ENCODE results near the gene EDA. TPM values are rescaled to one million over a fixed set of nuclear protein-coding genes. Genes with fewer than 3 reads are reported as not detected.
A peak's percentile ranks its signal among the peaks of the same experiment; 100 is the strongest.

EDA gene
- total RNA-seq, 2 experiments from 2014 or later = 0.49 to 0.92 TPM

DNA sequence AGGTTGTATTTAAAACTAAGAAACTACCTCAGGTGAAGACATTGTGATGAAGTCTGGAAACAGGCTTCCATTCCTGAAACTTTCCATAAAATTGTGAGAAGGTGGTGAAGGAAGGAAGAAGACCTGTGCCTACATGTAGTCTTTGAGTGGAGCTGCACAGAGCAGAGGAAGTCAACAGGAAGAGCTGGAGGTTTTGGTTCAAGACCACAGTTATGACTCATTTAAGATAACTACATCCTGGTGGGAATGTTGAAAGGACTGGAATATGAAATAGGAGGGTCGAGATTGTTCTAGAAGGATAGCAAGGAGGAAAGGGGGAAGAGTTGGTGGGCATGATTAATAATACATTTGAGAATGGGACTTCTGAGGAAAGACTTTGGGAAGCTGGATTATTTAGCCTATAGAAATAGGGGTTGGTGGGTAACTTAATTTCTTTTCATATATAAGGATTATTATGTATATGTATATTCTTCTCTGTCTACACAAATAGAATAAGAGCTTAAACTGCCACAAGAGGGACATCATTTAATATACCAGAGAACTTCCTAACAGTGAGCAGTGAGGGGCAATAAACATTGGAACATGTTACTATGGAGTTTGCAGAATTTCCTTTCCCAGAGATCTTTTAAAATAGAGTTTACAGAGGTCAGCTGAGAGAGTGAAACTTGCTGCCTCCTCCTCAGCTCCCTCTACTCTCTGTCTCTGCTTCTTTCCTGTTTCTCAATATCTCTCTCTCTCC, 410.4 kb downstream of the EDA start:
- Mint-ChIP-seq H3K27ac (no peak overlapping the region), H3K27me3 (no peaks in the 10 kb centered on the region), H3K36me3 (ENCODE audit: low read depth) (no peaks in the 10 kb centered on the region), H3K4me1 (ENCODE audit: low read depth) (peaks cover 6% of the 10 kb centered on the region), H3K4me3 (no peak overlapping the region), H3K9me3 (no peaks in the 10 kb centered on the region)
- ChIA-PET CTCF (interaction anchor here (1.0 kb wide), 1 partner anchor 476 kb away, joined by 3 read pairs; no protein-coding TSS in a partner anchor), POLR2A (no interaction called here)
- intact Hi-C loops (cut with micrococcal nuclease) = no loop called here
- no peak for ATAC-seq
- DNase-seq = no peak
- TF ChIP-seq, protein P1, sequence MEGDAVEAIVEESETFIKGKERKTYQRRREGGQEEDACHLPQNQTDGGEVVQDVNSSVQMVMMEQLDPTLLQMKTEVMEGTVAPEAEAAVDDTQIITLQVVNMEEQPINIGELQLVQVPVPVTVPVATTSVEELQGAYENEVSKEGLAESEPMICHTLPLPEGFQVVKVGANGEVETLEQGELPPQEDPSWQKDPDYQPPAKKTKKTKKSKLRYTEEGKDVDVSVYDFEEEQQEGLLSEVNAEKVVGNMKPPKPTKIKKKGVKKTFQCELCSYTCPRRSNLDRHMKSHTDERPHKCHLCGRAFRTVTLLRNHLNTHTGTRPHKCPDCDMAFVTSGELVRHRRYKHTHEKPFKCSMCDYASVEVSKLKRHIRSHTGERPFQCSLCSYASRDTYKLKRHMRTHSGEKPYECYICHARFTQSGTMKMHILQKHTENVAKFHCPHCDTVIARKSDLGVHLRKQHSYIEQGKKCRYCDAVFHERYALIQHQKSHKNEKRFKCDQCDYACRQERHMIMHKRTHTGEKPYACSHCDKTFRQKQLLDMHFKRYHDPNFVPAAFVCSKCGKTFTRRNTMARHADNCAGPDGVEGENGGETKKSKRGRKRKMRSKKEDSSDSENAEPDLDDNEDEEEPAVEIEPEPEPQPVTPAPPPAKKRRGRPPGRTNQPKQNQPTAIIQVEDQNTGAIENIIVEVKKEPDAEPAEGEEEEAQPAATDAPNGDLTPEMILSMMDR (IDR thresholded peaks at IDR 0.05) = no peak

DNA sequence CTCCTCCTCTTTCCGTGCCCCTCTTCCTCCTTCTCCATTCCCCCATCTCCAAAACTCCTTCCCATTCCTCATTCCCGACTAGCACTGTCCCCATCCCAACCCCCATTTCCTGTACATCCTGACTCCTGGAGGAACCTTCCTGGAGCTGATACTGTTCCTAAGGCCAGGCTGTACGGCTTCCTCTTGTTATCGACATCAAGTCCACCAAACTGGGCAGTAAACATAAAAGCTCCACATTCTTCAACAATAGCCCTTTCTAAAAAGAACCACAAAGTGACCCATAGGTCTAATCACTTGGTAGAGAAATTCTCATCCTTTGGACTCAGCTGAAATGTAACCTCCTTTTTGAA, 410.9 kb downstream of the EDA start:
- TF ChIP-seq, protein P1 (IDR thresholded peaks at IDR 0.05) = no peak
- no peak for ATAC-seq
- H3K27me3 Mint-ChIP-seq = no peaks in the 10 kb centered on the region
- intact Hi-C loops (cut with micrococcal nuclease) = no loop called here
- DNase-seq = no peak
- H3K4me3 Mint-ChIP-seq = no peak overlapping the region
- H3K27ac Mint-ChIP-seq = no peak overlapping the region
- CTCF ChIA-PET = no interaction called here
- POLR2A ChIA-PET = no interaction called here
- no peaks in the 10 kb centered on the region for H3K9me3 Mint-ChIP-seq
- H3K4me1 Mint-ChIP-seq (ENCODE audit: low read depth) = peaks cover 6% of the 10 kb centered on the region
- no peaks in the 10 kb centered on the region for H3K36me3 Mint-ChIP-seq (ENCODE audit: low read depth)

DNA sequence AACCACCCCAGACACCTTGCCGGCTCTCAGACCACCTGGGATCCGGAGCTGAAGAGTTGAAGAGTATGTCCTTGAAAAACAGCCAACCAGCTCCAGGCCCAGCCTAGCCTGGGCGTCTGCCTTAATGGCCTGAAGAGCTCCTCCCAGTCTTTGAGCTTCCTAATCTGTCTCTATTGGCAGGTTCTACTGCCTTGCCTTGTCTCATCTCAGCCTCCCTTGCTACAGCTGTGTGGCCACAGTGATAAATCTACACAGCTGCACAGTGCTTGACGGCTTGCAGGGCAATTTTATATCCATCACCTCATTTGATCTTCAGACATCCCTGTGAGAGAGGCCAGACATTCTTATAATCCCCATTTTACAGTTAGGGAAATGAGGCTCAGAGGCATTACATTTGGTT, 413.9 kb downstream of the EDA start:
- no peak for ATAC-seq
- TF ChIP-seq, protein P1 (IDR thresholded peaks at IDR 0.05) = no peak
- CTCF ChIA-PET = interaction anchor here (1.1 to 3.1 kb wide), 15 partner anchors 9 to 537 kb away, joined by 3 to 19 read pairs (median 6); partner anchors contain the start of gene IGBP1
- Mint-ChIP-seq H3K4me3 (no peak overlapping the region), H3K4me1 (ENCODE audit: low read depth) (peaks cover 8% of the 10 kb centered on the region), H3K27ac (no peak overlapping the region), H3K36me3 (ENCODE audit: low read depth) (no peaks in the 10 kb centered on the region), H3K27me3 (no peaks in the 10 kb centered on the region), H3K9me3 (no peaks in the 10 kb centered on the region)
- POLR2A ChIA-PET = no interaction called here
- no peak for DNase-seq
- intact Hi-C loops (cut with micrococcal nuclease) = loop anchor here (5.0 kb wide), 2 partner anchors 67 to 493 kb away; no protein-coding TSS in a partner anchor

DNA sequence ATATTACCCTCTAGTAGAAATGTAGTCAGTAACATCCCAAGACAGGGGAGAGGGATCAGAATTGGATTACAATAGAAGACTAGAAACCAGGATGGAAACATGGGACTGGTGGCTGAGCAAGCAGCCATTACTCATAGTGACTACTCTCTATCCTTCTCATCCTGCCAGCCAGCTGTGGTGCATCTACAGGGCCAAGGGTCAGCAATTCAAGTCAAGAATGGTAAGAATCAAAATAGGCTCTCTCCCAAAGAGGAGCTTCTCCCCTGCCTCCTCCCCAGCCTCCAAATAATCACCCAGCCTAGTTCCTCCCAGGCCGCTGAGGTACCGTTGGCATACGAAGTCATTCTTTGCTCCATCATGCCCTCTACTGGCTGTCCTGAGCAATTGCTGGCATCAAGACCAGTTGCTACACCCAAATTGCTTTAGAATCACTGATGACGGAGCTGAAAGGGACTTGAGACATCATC, 414.4 kb downstream of the EDA start:
- ChIA-PET CTCF (interaction anchor here (0.7 to 3.1 kb wide), 18 partner anchors 9 to 538 kb away, joined by 3 to 19 read pairs (median 4); partner anchors contain the start of gene IGBP1), POLR2A (no interaction called here)
- Mint-ChIP-seq H3K9me3 (no peaks in the 10 kb centered on the region), H3K27ac (no peak overlapping the region), H3K4me3 (no peak overlapping the region), H3K36me3 (ENCODE audit: low read depth) (no peaks in the 10 kb centered on the region), H3K27me3 (no peaks in the 10 kb centered on the region), H3K4me1 (ENCODE audit: low read depth) (peaks cover 8% of the 10 kb centered on the region)
- ATAC-seq = peak; percentile 71
- TF ChIP-seq, protein P1 (IDR thresholded peaks at IDR 0.05) = peak; percentile 59
- intact Hi-C loops (cut with micrococcal nuclease) = loop anchor here (5.0 kb wide), 2 partner anchors 67 to 493 kb away; no protein-coding TSS in a partner anchor
- DNase-seq = peak; percentile 21

DNA sequence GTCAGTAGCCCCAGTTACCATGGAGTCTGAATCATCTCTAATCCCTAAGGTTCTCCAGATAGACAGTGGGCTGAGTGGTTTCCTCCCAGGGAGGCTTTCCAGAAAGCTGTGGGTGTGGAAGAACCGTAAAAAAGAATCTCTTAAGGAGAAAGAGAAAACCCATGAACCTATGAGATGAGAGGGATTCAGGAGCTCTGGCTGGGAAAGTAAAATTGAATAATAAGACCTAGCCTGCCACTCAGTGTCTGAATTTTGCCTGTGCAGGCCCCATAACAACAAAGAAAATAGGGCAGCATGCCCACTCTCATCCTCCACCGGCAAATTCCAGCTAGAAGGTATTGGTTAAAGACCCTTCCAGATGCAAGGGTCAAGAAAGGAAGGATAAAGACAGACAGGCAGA, 416.9 kb downstream of the EDA start:
- DNase-seq = no peak
- intact Hi-C loops (cut with micrococcal nuclease) = loop anchor here (5.0 kb wide), 2 partner anchors 65 to 495 kb away; no protein-coding TSS in a partner anchor
- no peak for ATAC-seq
- Mint-ChIP-seq H3K4me1 (ENCODE audit: low read depth) (peaks cover 2% of the 10 kb centered on the region), H3K27me3 (no peaks in the 10 kb centered on the region), H3K36me3 (ENCODE audit: low read depth) (no peaks in the 10 kb centered on the region), H3K4me3 (no peak overlapping the region), H3K27ac (no peak overlapping the region), H3K9me3 (no peaks in the 10 kb centered on the region)
- ChIA-PET POLR2A (no interaction called here), CTCF (interaction anchor here (1.4 to 3.0 kb wide), 3 partner anchors 53 to 100 kb away, joined by 4 to 29 read pairs (median 8); partner anchors contain the start of gene IGBP1)
- TF ChIP-seq, protein P1 (IDR thresholded peaks at IDR 0.05) = no peak

Data from activated CD8-positive, alpha-beta T cell treated with anti-CD3 and anti-CD28 coated beads for 36 hours (primary cell).